Immature natural killer cell (primary cell): ENCODE data around the gene KANSL3. TPM values are rescaled to one million over a fixed set of nuclear protein-coding genes. Genes with fewer than 3 reads are reported as not detected.
"Not testable (repeated sequence)": the region's sequence is repeated elsewhere in the genome, so short reads cannot be mapped to it uniquely, and the experiment has no call there.

Source experiments
- DNase-seq, 3 donors: peaks; one replicate each; pipeline ENCODE4 v3.0.0; 2022; ENCODE audit warnings: mixed read lengths in 1 of 3
- H3K27ac Mint-ChIP-seq, 6 donors: one replicate each; pipeline ENCODE4 v1.8.0; 2020; ENCODE audit warnings: mixed read lengths in 6 of 6, mild to moderate bottlenecking in 5 of 6, inconsistent platforms in 4 of 6, moderate library complexity in 3 of 6
- H3K27me3 Mint-ChIP-seq, 3 donors: one replicate each; pipeline ENCODE4 v1.8.0; 2020 to 2021; ENCODE audit warnings: low read depth in 3 of 3, mild to moderate bottlenecking in 3 of 3, mixed read lengths in 3 of 3, moderate library complexity in 3 of 3, inconsistent platforms in 1 of 3
- H3K36me3 Mint-ChIP-seq, 3 donors: one replicate each; pipeline ENCODE4 v1.8.0; 2020; ENCODE audit warnings: mixed read lengths in 3 of 3, inconsistent platforms in 2 of 3, mild to moderate bottlenecking in 2 of 3
- H3K4me1 Mint-ChIP-seq, 2 donors: one replicate each; pipeline ENCODE4 v1.8.0; 2020; ENCODE audit warnings: inconsistent platforms in 2 of 2, mild to moderate bottlenecking in 2 of 2, mixed read lengths in 2 of 2, moderate library complexity in 1 of 2
- H3K4me3 Mint-ChIP-seq, 5 donors: one replicate each; pipeline ENCODE4 v1.8.0; 2020; ENCODE audit warnings: mild to moderate bottlenecking in 5 of 5, mixed read lengths in 5 of 5, inconsistent platforms in 3 of 5, moderate library complexity in 3 of 5
- H3K9me3 Mint-ChIP-seq, 6 donors: one replicate each; pipeline ENCODE4 v1.8.0; 2020; ENCODE audit warnings: mild to moderate bottlenecking in 6 of 6, mixed read lengths in 6 of 6, inconsistent platforms in 4 of 6, moderate library complexity in 3 of 6
- polyA plus RNA-seq, 3 donors: library from polyadenylated mRNA; unstranded; fragments of 300-500 nt; fragmentation: Illumina TruSeq; gene quantifications; one replicate each; pipeline ENCODE4 v1.2.3, GENCODE V29; 2021

KANSL3 gene
- polyA plus RNA-seq, 3 donors from 2014 or later = 8.2 to 22.2 (median 9.9) TPM

GRCh38 chr2:96554293-96555145 is 83.6 kb downstream of the KANSL3 start:
- H3K9me3 Mint-ChIP-seq = no peaks in the 10 kb centered on the region
- peaks cover 0 to 5% (median 2%) of the 10 kb centered on the region in 3 donors for H3K27me3 Mint-ChIP-seq
- H3K4me1 Mint-ChIP-seq = peaks cover 20 to 22% of the 10 kb centered on the region in 2 donors
- peak; percentile 73 to 81 (median 75) for DNase-seq
- peak overlapping the region in 4 of 6 donors; percentile 17 to 71 (median 48) for H3K27ac Mint-ChIP-seq
- H3K4me3 Mint-ChIP-seq = peak overlapping the region in 2 of 5 donors; percentile 25 to 46
- peaks cover 0 to 2% (median 0%) of the 10 kb centered on the region in 3 donors for H3K36me3 Mint-ChIP-seq

- Mint-ChIP-seq H3K27ac (peak overlapping the region in 4 of 6 donors; percentile 17 to 71 (median 56)), H3K4me1 (peaks cover 20% of the 10 kb centered on the region in 2 donors), H3K4me3 (peak overlapping the region in 4 of 5 donors; percentile 9 to 46 (median 30))
- H3K36me3 Mint-ChIP-seq, H3K9me3 Mint-ChIP-seq, H3K27me3 Mint-ChIP-seq, DNase-seq: not testable (repeated sequence)
Measured at GRCh38 chr2:96553957-96554292, 84.2 kb downstream of the KANSL3 start.

GRCh38 chr2:96553176-96553956 is 84.7 kb downstream of the KANSL3 start:
- H3K4me1 Mint-ChIP-seq = peaks cover 20 to 24% of the 10 kb centered on the region in 2 donors
- DNase-seq = no peak
- peaks cover 0 to 6% (median 0%) of the 10 kb centered on the region in 3 donors for H3K36me3 Mint-ChIP-seq
- H3K27ac Mint-ChIP-seq = peak overlapping the region in 4 of 6 donors; percentile 26 to 71 (median 64)
- H3K4me3 Mint-ChIP-seq = peak overlapping the region in 3 of 5 donors; percentile 13 to 35 (median 25)
- peaks cover 0 to 7% (median 2%) of the 10 kb centered on the region in 3 donors for H3K27me3 Mint-ChIP-seq
- no peaks in the 10 kb centered on the region for H3K9me3 Mint-ChIP-seq

- peak overlapping the region in 2 of 6 donors; percentile 26 to 65 for H3K27ac Mint-ChIP-seq
- H3K27me3 Mint-ChIP-seq = peaks cover 0 to 7% (median 2%) of the 10 kb centered on the region in 3 donors
- H3K36me3 Mint-ChIP-seq = peaks cover 2 to 11% (median 5%) of the 10 kb centered on the region in 3 donors
- H3K4me1 Mint-ChIP-seq = peaks cover 26 to 29% of the 10 kb centered on the region in 2 donors
- no peaks in the 10 kb centered on the region for H3K9me3 Mint-ChIP-seq
- no peak for DNase-seq
- no peak overlapping the region for H3K4me3 Mint-ChIP-seq
Measured at GRCh38 chr2:96552315-96553175, 85.6 kb downstream of the KANSL3 start.

GRCh38 chr2:96551605-96552314 is 86.4 kb downstream of the KANSL3 start:
- no peak for DNase-seq
- H3K4me1 Mint-ChIP-seq = peaks cover 34 to 37% of the 10 kb centered on the region in 2 donors
- peaks cover under 1 to 10% (median 2%) of the 10 kb centered on the region in 3 donors for H3K27me3 Mint-ChIP-seq
- H3K4me3 Mint-ChIP-seq = no peak overlapping the region
- H3K27ac Mint-ChIP-seq = peak overlapping the region in 1 of 6 donors; percentile 53
- H3K9me3 Mint-ChIP-seq = no peaks in the 10 kb centered on the region
- H3K36me3 Mint-ChIP-seq = peaks cover 5 to 14% (median 12%) of the 10 kb centered on the region in 3 donors

- H3K4me1 Mint-ChIP-seq = peaks cover 42 to 45% of the 10 kb centered on the region in 2 donors
- H3K27ac Mint-ChIP-seq = no peak overlapping the region
- H3K4me3 Mint-ChIP-seq = no peak overlapping the region
- no peak for DNase-seq
- H3K36me3 Mint-ChIP-seq = peaks cover 5 to 22% (median 19%) of the 10 kb centered on the region in 3 donors
- no peaks in the 10 kb centered on the region for H3K9me3 Mint-ChIP-seq
- H3K27me3 Mint-ChIP-seq = peaks cover 6 to 15% (median 9%) of the 10 kb centered on the region in 3 donors
Measured at GRCh38 chr2:96550787-96551604, 87.1 kb downstream of the KANSL3 start.

- peaks cover 50 to 53% of the 10 kb centered on the region in 2 donors for H3K4me1 Mint-ChIP-seq
- no peak overlapping the region for H3K4me3 Mint-ChIP-seq
- peaks cover 5 to 23% (median 20%) of the 10 kb centered on the region in 3 donors for H3K36me3 Mint-ChIP-seq
- H3K9me3 Mint-ChIP-seq = no peaks in the 10 kb centered on the region
- no peak overlapping the region for H3K27ac Mint-ChIP-seq
- no peak for DNase-seq
- H3K27me3 Mint-ChIP-seq = peaks cover 7 to 15% (median 9%) of the 10 kb centered on the region in 3 donors
Measured at GRCh38 chr2:96549967-96550786, 87.9 kb downstream of the KANSL3 start.

- Mint-ChIP-seq H3K4me3 (no peak overlapping the region), H3K36me3 (peaks cover 9 to 28% (median 26%) of the 10 kb centered on the region in 3 donors), H3K4me1 (peaks cover 55% of the 10 kb centered on the region in 2 donors), H3K27me3 (peaks cover 10 to 12% (median 10%) of the 10 kb centered on the region in 3 donors), H3K9me3 (no peaks in the 10 kb centered on the region), H3K27ac (no peak overlapping the region)
- no peak for DNase-seq
Measured at GRCh38 chr2:96549466-96549785, 88.7 kb downstream of the KANSL3 start.

GRCh38 chr2:96548558-96549465 is 89.3 kb downstream of the KANSL3 start:
- Mint-ChIP-seq H3K9me3 (no peaks in the 10 kb centered on the region), H3K4me1 (peaks cover 55% of the 10 kb centered on the region in 2 donors), H3K27me3 (peaks cover 10 to 13% (median 12%) of the 10 kb centered on the region in 3 donors), H3K36me3 (peaks cover 16 to 32% (median 30%) of the 10 kb centered on the region in 3 donors), H3K27ac (no peak overlapping the region), H3K4me3 (no peak overlapping the region)
- no peak for DNase-seq

GRCh38 chr2:96547731-96548171 is 90.4 kb downstream of the KANSL3 start:
- no peaks in the 10 kb centered on the region for H3K9me3 Mint-ChIP-seq
- peaks cover 55 to 58% of the 10 kb centered on the region in 2 donors for H3K4me1 Mint-ChIP-seq
- peaks cover 23 to 42% (median 37%) of the 10 kb centered on the region in 3 donors for H3K36me3 Mint-ChIP-seq
- H3K27ac Mint-ChIP-seq = peak overlapping the region in 4 of 6 donors; percentile 49 to 64 (median 56)
- H3K27me3 Mint-ChIP-seq = peaks cover 8 to 16% (median 12%) of the 10 kb centered on the region in 3 donors
- DNase-seq = no peak
- H3K4me3 Mint-ChIP-seq = peak overlapping the region; percentile 34 to 79 (median 50)
